Activated CD4-positive, alpha-beta T cell treated with anti-CD3 and anti-CD28 coated beads, Interleukin-2, amount 10 ng/mL, durations not matched to agents 7 days and 5 days (primary cell): Measurements from ENCODE around the gene OPCML. TPM values are rescaled to one million over a fixed set of nuclear protein-coding genes. Genes with fewer than 3 reads are reported as not detected.

Source experiments
- CTCF ChIA-PET: fragments of 350-600 bp; sonication (Branson Sonifier 250); formaldehyde crosslinking; loops from one replicate; lab custom pipeline; 2021; ENCODE audit warnings: antibody characterized with exemption; lab: Charles Lee
- POLR2A ChIA-PET: fragments of 350-600 bp; sonication (Branson Sonifier 250); formaldehyde crosslinking; loops from one replicate; lab custom pipeline; 2021; ENCODE audit warnings: antibody characterized with exemption; lab: Charles Lee
- DNase-seq: peaks from one replicate; pipeline ENCODE4 v3.0.0-alpha.2; 2020
- H3K27ac Mint-ChIP-seq: one replicate; pipeline ENCODE4 v1.8.0; 2021; ENCODE audit warnings: mild to moderate bottlenecking, moderate library complexity, mixed read lengths
- H3K27me3 Mint-ChIP-seq: one replicate; pipeline ENCODE4 v1.8.0; 2021; ENCODE audit warnings: mixed read lengths
- H3K36me3 Mint-ChIP-seq: one replicate; pipeline ENCODE4 v1.8.0; 2021; ENCODE audit warnings: low read depth, mixed read lengths
- H3K4me1 Mint-ChIP-seq: one replicate; pipeline ENCODE4 v1.8.0; 2021; ENCODE audit warnings: mixed read lengths
- H3K4me3 Mint-ChIP-seq: one replicate; pipeline ENCODE4 v1.8.0; 2021; ENCODE audit warnings: mild to moderate bottlenecking, moderate library complexity, mixed read lengths
- H3K9me3 Mint-ChIP-seq: one replicate; pipeline ENCODE4 v1.8.0; 2021; ENCODE audit warnings: mixed read lengths
- total RNA-seq, 2 experiments: library from RNA; stranded (reverse); gene quantifications; one replicate each; pipeline ENCODE4 v1.2.3, GENCODE V29; 2021

OPCML gene
- total RNA-seq, 2 experiments from 2014 or later: not detected

GRCh38 chr11:132648851-132649250, 883.5 kb downstream of the OPCML start:
- H3K27ac Mint-ChIP-seq: no peak overlapping the region
- H3K27me3 Mint-ChIP-seq: no peaks in the 10 kb centered on the region
- POLR2A ChIA-PET: no interaction called here
- no peaks in the 10 kb centered on the region for H3K9me3 Mint-ChIP-seq
- no peaks in the 10 kb centered on the region for H3K36me3 Mint-ChIP-seq
- no peaks in the 10 kb centered on the region for H3K4me1 Mint-ChIP-seq
- no peak overlapping the region for H3K4me3 Mint-ChIP-seq
- no peak for DNase-seq
- CTCF ChIA-PET: no interaction called here

- no peak overlapping the region for H3K27ac Mint-ChIP-seq
- no peak overlapping the region for H3K4me3 Mint-ChIP-seq
- H3K9me3 Mint-ChIP-seq: no peaks in the 10 kb centered on the region
- H3K36me3 Mint-ChIP-seq: no peaks in the 10 kb centered on the region
- ChIA-PET POLR2A (no interaction called here), CTCF (interaction anchor here (0.7 kb wide), 1 partner anchor 37 kb away, joined by 3 read pairs; no protein-coding TSS in a partner anchor)
- H3K27me3 Mint-ChIP-seq: no peaks in the 10 kb centered on the region
- DNase-seq: no peak
- no peaks in the 10 kb centered on the region for H3K4me1 Mint-ChIP-seq
These were observed 885.4 kb downstream of the OPCML start for GRCh38 chr11:132646890-132647289.

- Mint-ChIP-seq H3K9me3 (no peaks in the 10 kb centered on the region), H3K36me3 (no peaks in the 10 kb centered on the region), H3K27ac (no peak overlapping the region), H3K4me3 (no peak overlapping the region), H3K4me1 (no peaks in the 10 kb centered on the region), H3K27me3 (no peaks in the 10 kb centered on the region)
- CTCF ChIA-PET: no interaction called here
- DNase-seq: no peak
- POLR2A ChIA-PET: no interaction called here
These were observed 887.6 kb downstream of the OPCML start for GRCh38 chr11:132644520-132645239.

- no peaks in the 10 kb centered on the region for H3K36me3 Mint-ChIP-seq
- H3K27me3 Mint-ChIP-seq: no peaks in the 10 kb centered on the region
- ChIA-PET CTCF (no interaction called here), POLR2A (no interaction called here)
- no peak overlapping the region for H3K27ac Mint-ChIP-seq
- no peak overlapping the region for H3K4me3 Mint-ChIP-seq
- no peaks in the 10 kb centered on the region for H3K9me3 Mint-ChIP-seq
- no peaks in the 10 kb centered on the region for H3K4me1 Mint-ChIP-seq
- DNase-seq: no peak
These were observed 889.1 kb downstream of the OPCML start for GRCh38 chr11:132643239-132643638.

GRCh38 chr11:132640952-132641351, 891.3 kb downstream of the OPCML start:
- no peak overlapping the region for H3K4me3 Mint-ChIP-seq
- no peak overlapping the region for H3K27ac Mint-ChIP-seq
- no peaks in the 10 kb centered on the region for H3K9me3 Mint-ChIP-seq
- H3K4me1 Mint-ChIP-seq: no peaks in the 10 kb centered on the region
- H3K36me3 Mint-ChIP-seq: no peaks in the 10 kb centered on the region
- H3K27me3 Mint-ChIP-seq: no peaks in the 10 kb centered on the region
- CTCF ChIA-PET: interaction anchor here (0.5 to 0.6 kb wide), 2 partner anchors 8 to 40 kb away, joined by 3 to 4 read pairs; no protein-coding TSS in a partner anchor
- no peak for DNase-seq
- POLR2A ChIA-PET: no interaction called here

GRCh38 chr11:132639986-132640385, 892.3 kb downstream of the OPCML start:
- no peaks in the 10 kb centered on the region for H3K27me3 Mint-ChIP-seq
- H3K4me3 Mint-ChIP-seq: no peak overlapping the region
- H3K27ac Mint-ChIP-seq: no peak overlapping the region
- H3K36me3 Mint-ChIP-seq: no peaks in the 10 kb centered on the region
- ChIA-PET CTCF (no interaction called here), POLR2A (no interaction called here)
- no peak for DNase-seq
- H3K4me1 Mint-ChIP-seq: no peaks in the 10 kb centered on the region
- H3K9me3 Mint-ChIP-seq: no peaks in the 10 kb centered on the region

GRCh38 chr11:132639403-132639802, 892.9 kb downstream of the OPCML start:
- ChIA-PET CTCF (no interaction called here), POLR2A (no interaction called here)
- no peak overlapping the region for H3K27ac Mint-ChIP-seq

GRCh38 chr11:132638423-132638822, 893.9 kb downstream of the OPCML start:
- H3K27me3 Mint-ChIP-seq: no peaks in the 10 kb centered on the region
- ChIA-PET CTCF (no interaction called here), POLR2A (no interaction called here)
- no peaks in the 10 kb centered on the region for H3K4me1 Mint-ChIP-seq
- H3K36me3 Mint-ChIP-seq: no peaks in the 10 kb centered on the region
- no peak overlapping the region for H3K27ac Mint-ChIP-seq
- H3K4me3 Mint-ChIP-seq: no peak overlapping the region
- no peak for DNase-seq
- H3K9me3 Mint-ChIP-seq: peaks cover 2% of the 10 kb centered on the region

More at GRCh38 chr11:132639403-132639802, 892.9 kb downstream of the OPCML start:
- H3K9me3 Mint-ChIP-seq: peaks cover 2% of the 10 kb centered on the region
- H3K27me3 Mint-ChIP-seq: no peaks in the 10 kb centered on the region
- no peaks in the 10 kb centered on the region for H3K4me1 Mint-ChIP-seq
- no peaks in the 10 kb centered on the region for H3K36me3 Mint-ChIP-seq
- H3K4me3 Mint-ChIP-seq: no peak overlapping the region
- DNase-seq: no peak

GRCh38 chr11:132636523-132636922, 895.8 kb downstream of the OPCML start:
- no peaks in the 10 kb centered on the region for H3K27me3 Mint-ChIP-seq
- H3K27ac Mint-ChIP-seq: no peak overlapping the region
- H3K36me3 Mint-ChIP-seq: no peaks in the 10 kb centered on the region
- H3K4me3 Mint-ChIP-seq: no peak overlapping the region
- ChIA-PET CTCF (no interaction called here), POLR2A (no interaction called here)
- H3K4me1 Mint-ChIP-seq: no peaks in the 10 kb centered on the region
- DNase-seq: no peak
- H3K9me3 Mint-ChIP-seq: peaks cover 4% of the 10 kb centered on the region

GRCh38 chr11:132632641-132633124, 899.6 kb downstream of the OPCML start:
- H3K4me1 Mint-ChIP-seq: no peaks in the 10 kb centered on the region
- no peak overlapping the region for H3K4me3 Mint-ChIP-seq
- DNase-seq: no peak
- ChIA-PET POLR2A (no interaction called here), CTCF (interaction anchor here (0.6 kb wide), 2 partner anchors 9 to 219 kb away, joined by 3 to 4 read pairs; no protein-coding TSS in a partner anchor)
- no peaks in the 10 kb centered on the region for H3K36me3 Mint-ChIP-seq
- H3K9me3 Mint-ChIP-seq: peaks cover 4% of the 10 kb centered on the region
- H3K27me3 Mint-ChIP-seq: no peaks in the 10 kb centered on the region
- no peak overlapping the region for H3K27ac Mint-ChIP-seq

- no peaks in the 10 kb centered on the region for H3K36me3 Mint-ChIP-seq
- no peak for DNase-seq
- CTCF ChIA-PET: no interaction called here
- H3K4me1 Mint-ChIP-seq: no peaks in the 10 kb centered on the region
- POLR2A ChIA-PET: no interaction called here
- H3K27me3 Mint-ChIP-seq: no peaks in the 10 kb centered on the region
- no peak overlapping the region for H3K4me3 Mint-ChIP-seq
- peaks cover 4% of the 10 kb centered on the region for H3K9me3 Mint-ChIP-seq
- H3K27ac Mint-ChIP-seq: no peak overlapping the region
These were observed 900.3 kb downstream of the OPCML start for GRCh38 chr11:132631989-132632388.

GRCh38 chr11:132627981-132628380, 904.3 kb downstream of the OPCML start:
- H3K9me3 Mint-ChIP-seq: peaks cover 2% of the 10 kb centered on the region
- H3K27ac Mint-ChIP-seq: no peak overlapping the region
- no peak for DNase-seq
- H3K4me1 Mint-ChIP-seq: no peaks in the 10 kb centered on the region
- no peaks in the 10 kb centered on the region for H3K27me3 Mint-ChIP-seq
- H3K36me3 Mint-ChIP-seq: no peaks in the 10 kb centered on the region
- CTCF ChIA-PET: no interaction called here
- H3K4me3 Mint-ChIP-seq: no peak overlapping the region
- POLR2A ChIA-PET: no interaction called here

GRCh38 chr11:132626446-132626845, 905.9 kb downstream of the OPCML start:
- ChIA-PET POLR2A (no interaction called here), CTCF (interaction anchor here (1.8 kb wide), 1 partner anchor 26 kb away, joined by 3 read pairs; no protein-coding TSS in a partner anchor)
- no peaks in the 10 kb centered on the region for H3K27me3 Mint-ChIP-seq

More at GRCh38 chr11:132626446-132626845, 905.9 kb downstream of the OPCML start:
- no peaks in the 10 kb centered on the region for H3K36me3 Mint-ChIP-seq
- H3K9me3 Mint-ChIP-seq: no peaks in the 10 kb centered on the region
- no peak overlapping the region for H3K27ac Mint-ChIP-seq
- H3K4me1 Mint-ChIP-seq: no peaks in the 10 kb centered on the region
- H3K4me3 Mint-ChIP-seq: no peak overlapping the region
- no peak for DNase-seq
